ENCODE results near the gene MPRIP.

DNA sequence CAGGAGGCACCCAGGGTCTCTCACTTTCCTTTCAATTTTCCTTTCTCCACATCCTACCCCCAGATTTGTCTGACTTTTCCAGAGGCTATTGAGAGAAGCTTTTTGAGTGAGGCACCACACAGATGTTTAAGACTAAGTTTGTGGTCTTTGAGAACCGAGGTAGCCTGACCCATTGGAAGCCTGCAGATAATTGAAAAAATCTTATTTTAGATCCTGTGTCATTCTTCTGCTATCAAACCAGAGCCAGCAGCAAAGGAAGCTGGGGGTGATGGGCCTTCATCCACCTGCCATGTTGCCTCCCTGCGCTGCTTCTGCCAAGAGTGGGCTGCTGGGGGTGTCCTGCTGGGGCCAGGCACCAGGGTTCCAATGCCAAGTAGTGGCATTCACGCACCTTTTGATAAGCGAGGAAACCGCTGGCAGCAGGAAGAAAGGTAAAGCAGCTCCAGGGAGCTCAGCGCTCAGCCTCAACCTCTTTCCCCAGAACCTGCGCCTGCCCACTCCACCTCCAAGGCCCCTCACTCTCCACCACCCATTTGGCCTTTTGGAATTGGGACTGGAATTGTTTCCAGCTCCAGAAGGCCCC, 55.6 kb downstream of the MPRIP start:
- TF ChIP-seq, protein P1, sequence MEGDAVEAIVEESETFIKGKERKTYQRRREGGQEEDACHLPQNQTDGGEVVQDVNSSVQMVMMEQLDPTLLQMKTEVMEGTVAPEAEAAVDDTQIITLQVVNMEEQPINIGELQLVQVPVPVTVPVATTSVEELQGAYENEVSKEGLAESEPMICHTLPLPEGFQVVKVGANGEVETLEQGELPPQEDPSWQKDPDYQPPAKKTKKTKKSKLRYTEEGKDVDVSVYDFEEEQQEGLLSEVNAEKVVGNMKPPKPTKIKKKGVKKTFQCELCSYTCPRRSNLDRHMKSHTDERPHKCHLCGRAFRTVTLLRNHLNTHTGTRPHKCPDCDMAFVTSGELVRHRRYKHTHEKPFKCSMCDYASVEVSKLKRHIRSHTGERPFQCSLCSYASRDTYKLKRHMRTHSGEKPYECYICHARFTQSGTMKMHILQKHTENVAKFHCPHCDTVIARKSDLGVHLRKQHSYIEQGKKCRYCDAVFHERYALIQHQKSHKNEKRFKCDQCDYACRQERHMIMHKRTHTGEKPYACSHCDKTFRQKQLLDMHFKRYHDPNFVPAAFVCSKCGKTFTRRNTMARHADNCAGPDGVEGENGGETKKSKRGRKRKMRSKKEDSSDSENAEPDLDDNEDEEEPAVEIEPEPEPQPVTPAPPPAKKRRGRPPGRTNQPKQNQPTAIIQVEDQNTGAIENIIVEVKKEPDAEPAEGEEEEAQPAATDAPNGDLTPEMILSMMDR (IDR thresholded peaks at IDR 0.05): no peak
- no peak for TF ChIP-seq POLR2A (IDR thresholded peaks at IDR 0.05)
